Mucosa of stomach (tissue), 1 donor: ENCODE measurements around the gene SBDS.
A peak's percentile ranks its signal among the peaks of the same experiment; 100 is the strongest.
"Not testable (repeated sequence)": the region's sequence is repeated elsewhere in the genome, so short reads cannot be mapped to it uniquely, and the experiment has no call there.

Experiments used
- H3K27me3 ChIP-seq: one replicate; pipeline ENCODE4 v1.7.0; 2013; ENCODE audit warnings: mild to moderate bottlenecking, low read length; ENCODE audit not compliant: control insufficient read depth, insufficient read depth
- H3K36me3 ChIP-seq: one replicate; pipeline ENCODE4 v1.7.0; 2013; ENCODE audit warnings: low read length; ENCODE audit not compliant: control insufficient read depth, insufficient read depth
- H3K4me1 ChIP-seq: one replicate; pipeline ENCODE4 v1.7.0; 2013; ENCODE audit warnings: mild to moderate bottlenecking, low read length; ENCODE audit not compliant: control insufficient read depth, insufficient read depth
- H3K4me3 ChIP-seq: one replicate; pipeline ENCODE4 v1.7.0; 2013; ENCODE audit warnings: low read length
- H3K9ac ChIP-seq: one replicate; pipeline ENCODE4 v1.7.0; 2013; ENCODE audit warnings: mild to moderate bottlenecking, low read length, moderate library complexity
- H3K9me3 ChIP-seq: one replicate; pipeline ENCODE4 v1.7.0; 2013; ENCODE audit warnings: mild to moderate bottlenecking, low read length, moderate library complexity; ENCODE audit not compliant: control insufficient read depth
- donor health status: Pancreatic carcinoma.

The SBDS gene

GRCh38 chr7:67018940-67019339 is 23.6 kb upstream of the SBDS start:
- H3K9ac ChIP-seq = no peak overlapping the region
- no peaks in the 10 kb centered on the region for H3K4me1 ChIP-seq
- peaks cover 7% of the 10 kb centered on the region for H3K36me3 ChIP-seq
- H3K4me3 ChIP-seq = no peak overlapping the region
- no peaks in the 10 kb centered on the region for H3K27me3 ChIP-seq
- H3K9me3 ChIP-seq = no peaks in the 10 kb centered on the region

- H3K4me1 ChIP-seq, H3K9me3 ChIP-seq, H3K27me3 ChIP-seq, H3K4me3 ChIP-seq, H3K9ac ChIP-seq, H3K36me3 ChIP-seq: not testable (repeated sequence)
Observed at GRCh38 chr7:67017971-67018370, 22.6 kb upstream of the SBDS start.

- not testable (repeated sequence) for H3K9me3 ChIP-seq, H3K4me3 ChIP-seq, H3K36me3 ChIP-seq, H3K4me1 ChIP-seq, H3K9ac ChIP-seq, H3K27me3 ChIP-seq
Observed at GRCh38 chr7:67014076-67014622, 18.8 kb upstream of the SBDS start.

GRCh38 chr7:67009677-67010076 is 14.3 kb upstream of the SBDS start:
- H3K36me3 ChIP-seq, H3K4me3 ChIP-seq, H3K9ac ChIP-seq, H3K9me3 ChIP-seq, H3K27me3 ChIP-seq, H3K4me1 ChIP-seq: not testable (repeated sequence)

- Histone ChIP-seq H3K36me3 (no peaks in the 10 kb centered on the region), H3K27me3 (no peaks in the 10 kb centered on the region), H3K9me3 (no peaks in the 10 kb centered on the region), H3K4me3 (no peak overlapping the region), H3K9ac (no peak overlapping the region), H3K4me1 (no peaks in the 10 kb centered on the region)
Observed at GRCh38 chr7:67008260-67008659, 12.9 kb upstream of the SBDS start.

- Histone ChIP-seq H3K9me3 (no peaks in the 10 kb centered on the region), H3K36me3 (no peaks in the 10 kb centered on the region), H3K4me3 (no peak overlapping the region), H3K9ac (no peak overlapping the region), H3K4me1 (no peaks in the 10 kb centered on the region), H3K27me3 (no peaks in the 10 kb centered on the region)
Observed at GRCh38 chr7:67006965-67007364, 11.6 kb upstream of the SBDS start.

GRCh38 chr7:67004145-67004544 is 8.8 kb upstream of the SBDS start:
- not testable (repeated sequence) for H3K36me3 ChIP-seq, H3K9ac ChIP-seq, H3K4me3 ChIP-seq, H3K27me3 ChIP-seq, H3K9me3 ChIP-seq, H3K4me1 ChIP-seq

- H3K36me3 ChIP-seq, H3K4me3 ChIP-seq, H3K27me3 ChIP-seq, H3K9me3 ChIP-seq, H3K4me1 ChIP-seq, H3K9ac ChIP-seq: not testable (repeated sequence)
Observed at GRCh38 chr7:67000601-67001258, 5.3 kb upstream of the SBDS start.

- H3K36me3 ChIP-seq, H3K27me3 ChIP-seq, H3K9me3 ChIP-seq, H3K4me1 ChIP-seq: not testable (repeated sequence)
- Histone ChIP-seq H3K4me3 (peak within 1 kb of the TSS; percentile 84), H3K9ac (peak within 1 kb of the TSS; percentile 80)
Observed at GRCh38 chr7:66996444-66997191, 1.2 kb upstream of the SBDS start, which contains the start of gene TYW1. TSS of gene TYW1 (plus strand) at chr7:66996833. CDS start at chr7:66996979, 146 bp downstream.

GRCh38 chr7:66994691-66995049 is 716 bp downstream of the SBDS start:
- not testable (repeated sequence) for H3K36me3 ChIP-seq, H3K4me1 ChIP-seq, H3K9me3 ChIP-seq, H3K27me3 ChIP-seq
- Histone ChIP-seq H3K9ac (peak overlapping the region; percentile 84), H3K4me3 (peak overlapping the region; percentile 63)

- not testable (repeated sequence) for H3K36me3 ChIP-seq, H3K27me3 ChIP-seq, H3K4me1 ChIP-seq, H3K9me3 ChIP-seq, H3K4me3 ChIP-seq
- H3K9ac ChIP-seq = peak overlapping the region; percentile 84
Observed at GRCh38 chr7:66994051-66994450, 1.3 kb downstream of the SBDS start.

GRCh38 chr7:66989552-66989951 is 5.8 kb downstream of the SBDS start:
- not testable (repeated sequence) for H3K27me3 ChIP-seq, H3K4me3 ChIP-seq, H3K4me1 ChIP-seq, H3K9ac ChIP-seq, H3K36me3 ChIP-seq, H3K9me3 ChIP-seq
